ENCODE measurements around the gene KANSL1.
A peak's percentile ranks its signal among the peaks of the same experiment; 100 is the strongest.
"Not testable (repeated sequence)": the region's sequence is repeated elsewhere in the genome, so short reads cannot be mapped to it uniquely, and the experiment has no call there.

KANSL1 gene

DNA sequence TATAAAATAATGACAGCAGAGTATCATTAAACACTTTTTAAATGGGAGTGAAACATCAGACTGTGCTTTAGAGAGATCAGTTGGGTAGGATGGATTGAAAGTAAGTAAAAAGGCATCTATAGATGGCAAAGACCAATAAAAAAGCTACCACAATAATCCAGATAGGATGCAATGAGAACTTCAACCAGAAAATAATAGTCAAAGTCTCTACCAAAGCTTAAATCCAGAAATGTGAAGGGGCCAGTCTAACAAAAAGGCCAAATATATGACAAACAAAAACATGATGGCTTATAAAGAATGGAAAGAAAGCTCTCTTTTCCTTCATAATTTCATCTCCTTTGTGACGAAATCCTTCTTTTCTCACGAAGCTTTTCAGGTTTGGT is 12.3 kb downstream of the KANSL1 start:
- no peaks in the 10 kb centered on the region for H3K9me3 ChIP-seq (ENCODE audit: control insufficient read depth, low read length)
- no peak for DNase-seq
- no peak overlapping the region for H3K23ac ChIP-seq (ENCODE audit: low read length in 2 of 2)
- no peak overlapping the region for H2BK15ac ChIP-seq (ENCODE audit: low read depth, poor library complexity, severe bottlenecking)
- no peaks in the 10 kb centered on the region for H3K27me3 ChIP-seq (ENCODE audit: control insufficient read depth in 1 of 2, insufficient read depth in 1 of 2, low read length in 2 of 2)
- no peak overlapping the region for H3K9ac ChIP-seq (ENCODE audit: low read length)
- no peaks in the 10 kb centered on the region for H3K79me1 ChIP-seq (replicated peaks; ENCODE audit: low read length, poor library complexity, severe bottlenecking)
- no peak overlapping the region for H3K27ac ChIP-seq (ENCODE audit: low read length, poor library complexity, severe bottlenecking)
- 93% methylated on average over 2 of the region's 2 CpGs for WGBS
- no peak overlapping the region for H3K14ac ChIP-seq (ENCODE audit: low read length in 2 of 2)
- H3K36me3 ChIP-seq (ENCODE audit: control insufficient read depth in 1 of 2, insufficient read depth in 2 of 2, low read depth in 1 of 2, low read length in 2 of 2), result peaks cover 0 to 4% of the 10 kb centered on the region in 2 experiments
- no peak overlapping the region for H2AFZ ChIP-seq (ENCODE audit: low read depth, low read length)
- no peak overlapping the region for H2AK5ac ChIP-seq (ENCODE audit: low read length, severe bottlenecking)
- H2BK120ac ChIP-seq (ENCODE audit: low read depth, low read length), result no peak overlapping the region
- H2BK12ac ChIP-seq (ENCODE audit: low read length in 2 of 2), result no peak overlapping the region
- H4K91ac ChIP-seq (ENCODE audit: low read length), result no peak overlapping the region
- H3K4ac ChIP-seq (ENCODE audit: low read depth in 1 of 2, low read length in 2 of 2), result no peak overlapping the region
- no peak overlapping the region for H2BK5ac ChIP-seq (ENCODE audit: low read depth, low read length, poor library complexity, severe bottlenecking)
- peaks cover 15% of the 10 kb centered on the region for H3K4me1 ChIP-seq (ENCODE audit: control insufficient read depth, insufficient read depth, low read depth, low read length)
- no peak overlapping the region for H3K4me2 ChIP-seq (ENCODE audit: low read length, poor library complexity, severe bottlenecking)
- H3K18ac ChIP-seq (ENCODE audit: low read depth in 1 of 2, low read length in 2 of 2), result no peak overlapping the region
- H3K4me3 ChIP-seq (ENCODE audit: insufficient read depth in 1 of 2, low read depth in 1 of 2, low read length in 2 of 2), result no peak overlapping the region
- H4K8ac ChIP-seq (ENCODE audit: low read length), result no peak overlapping the region

DNA sequence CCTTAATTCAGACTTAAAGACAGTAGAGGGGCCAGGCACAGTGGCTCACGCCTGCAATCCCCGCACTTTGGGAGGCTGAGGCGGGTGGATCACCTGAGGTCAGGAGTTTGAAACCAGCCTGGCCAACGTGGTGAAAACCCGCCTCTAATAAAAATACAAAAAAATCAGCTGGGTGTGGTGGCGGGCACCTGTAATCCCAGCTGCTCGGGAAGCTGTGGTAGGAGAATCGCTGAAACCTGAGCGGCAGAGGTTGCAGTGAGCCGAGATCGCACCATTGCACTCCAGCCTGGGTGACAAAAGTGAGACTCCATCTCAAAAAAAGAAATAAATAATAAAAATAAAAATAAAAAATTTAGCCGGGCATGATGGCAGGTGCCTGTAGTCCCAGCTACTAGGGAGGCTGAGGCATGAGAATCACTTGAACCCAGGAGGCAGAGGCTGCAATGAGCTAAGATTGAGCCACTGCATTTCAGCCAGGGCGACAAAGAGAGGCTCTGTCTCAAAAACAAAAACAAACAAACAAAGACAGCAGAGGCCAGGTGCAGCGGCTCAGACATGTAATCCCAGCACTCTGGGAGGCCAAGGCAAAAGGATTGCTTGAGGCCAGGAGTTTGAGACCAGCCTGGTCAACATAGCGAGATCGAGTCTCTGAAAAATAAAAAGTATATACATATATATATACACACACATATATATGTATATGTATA is 12.9 kb downstream of the KANSL1 start:
- H3K9me3 ChIP-seq (ENCODE audit: control insufficient read depth, low read length); H3K79me1 ChIP-seq (replicated peaks; ENCODE audit: low read length, poor library complexity, severe bottlenecking); H2BK120ac ChIP-seq (ENCODE audit: low read depth, low read length); H2AK5ac ChIP-seq (ENCODE audit: low read length, severe bottlenecking); H3K27ac ChIP-seq (ENCODE audit: low read length, poor library complexity, severe bottlenecking); H3K18ac ChIP-seq (ENCODE audit: low read depth in 1 of 2, low read length in 2 of 2); H4K8ac ChIP-seq (ENCODE audit: low read length); H3K36me3 ChIP-seq (ENCODE audit: control insufficient read depth in 1 of 2, insufficient read depth in 2 of 2, low read depth in 1 of 2, low read length in 2 of 2); H3K4me3 ChIP-seq (ENCODE audit: insufficient read depth in 1 of 2, low read depth in 1 of 2, low read length in 2 of 2); H3K14ac ChIP-seq (ENCODE audit: low read length in 2 of 2); H2BK12ac ChIP-seq (ENCODE audit: low read length in 2 of 2); H3K23ac ChIP-seq (ENCODE audit: low read length in 2 of 2); H2BK5ac ChIP-seq (ENCODE audit: low read depth, low read length, poor library complexity, severe bottlenecking); H3K9ac ChIP-seq (ENCODE audit: low read length); H3K4me2 ChIP-seq (ENCODE audit: low read length, poor library complexity, severe bottlenecking); H2BK15ac ChIP-seq (ENCODE audit: low read depth, poor library complexity, severe bottlenecking); H3K4ac ChIP-seq (ENCODE audit: low read depth in 1 of 2, low read length in 2 of 2); H3K27me3 ChIP-seq (ENCODE audit: control insufficient read depth in 1 of 2, insufficient read depth in 1 of 2, low read length in 2 of 2); H2AFZ ChIP-seq (ENCODE audit: low read depth, low read length); H4K91ac ChIP-seq (ENCODE audit: low read length); DNase-seq: not testable (repeated sequence)
- H3K4me1 ChIP-seq (ENCODE audit: control insufficient read depth, insufficient read depth, low read depth, low read length), result peaks cover 17% of the 10 kb centered on the region
- 93% methylated on average over 13 of the region's 16 CpGs for WGBS

GRCh38 chr17:46179375-46179999 is 13.7 kb downstream of the KANSL1 start:
- H4K91ac ChIP-seq (ENCODE audit: low read length), result no peak overlapping the region
- no peak overlapping the region for H3K4ac ChIP-seq (ENCODE audit: low read depth in 1 of 2, low read length in 2 of 2)
- no peak overlapping the region for H4K8ac ChIP-seq (ENCODE audit: low read length)
- peaks cover 0 to 4% of the 10 kb centered on the region in 2 experiments for H3K36me3 ChIP-seq (ENCODE audit: control insufficient read depth in 1 of 2, insufficient read depth in 2 of 2, low read depth in 1 of 2, low read length in 2 of 2)
- no peak overlapping the region for H3K14ac ChIP-seq (ENCODE audit: low read length in 2 of 2)
- 95% methylated on average over 11 of the region's 11 CpGs for WGBS
- H2BK5ac ChIP-seq (ENCODE audit: low read depth, low read length, poor library complexity, severe bottlenecking), result no peak overlapping the region
- H3K23ac ChIP-seq (ENCODE audit: low read length in 2 of 2), result no peak overlapping the region
- H3K9me3 ChIP-seq (ENCODE audit: control insufficient read depth, low read length), result no peaks in the 10 kb centered on the region
- no peaks in the 10 kb centered on the region for H3K27me3 ChIP-seq (ENCODE audit: control insufficient read depth in 1 of 2, insufficient read depth in 1 of 2, low read length in 2 of 2)
- DNase-seq, result no peak
- no peak overlapping the region for H3K18ac ChIP-seq (ENCODE audit: low read depth in 1 of 2, low read length in 2 of 2)
- H2BK120ac ChIP-seq (ENCODE audit: low read depth, low read length), result no peak overlapping the region
- H2AFZ ChIP-seq (ENCODE audit: low read depth, low read length), result no peak overlapping the region
- no peak overlapping the region for H2BK12ac ChIP-seq (ENCODE audit: low read length in 2 of 2)
- H2AK5ac ChIP-seq (ENCODE audit: low read length, severe bottlenecking), result no peak overlapping the region
- H3K9ac ChIP-seq (ENCODE audit: low read length), result no peak overlapping the region
- H3K79me1 ChIP-seq (replicated peaks; ENCODE audit: low read length, poor library complexity, severe bottlenecking), result peaks cover 1% of the 10 kb centered on the region
- H3K4me3 ChIP-seq (ENCODE audit: insufficient read depth in 1 of 2, low read depth in 1 of 2, low read length in 2 of 2), result no peak overlapping the region
- no peak overlapping the region for H2BK15ac ChIP-seq (ENCODE audit: low read depth, poor library complexity, severe bottlenecking)
- no peak overlapping the region for H3K27ac ChIP-seq (ENCODE audit: low read length, poor library complexity, severe bottlenecking)
- no peak overlapping the region for H3K4me2 ChIP-seq (ENCODE audit: low read length, poor library complexity, severe bottlenecking)
- H3K4me1 ChIP-seq (ENCODE audit: control insufficient read depth, insufficient read depth, low read depth, low read length), result peaks cover 15% of the 10 kb centered on the region

GRCh38 chr17:46178550-46179214 is 14.5 kb downstream of the KANSL1 start:
- Histone ChIP-seq H2BK120ac (ENCODE audit: low read depth, low read length) (no peak overlapping the region), H3K9ac (ENCODE audit: low read length) (no peak overlapping the region)
- 62% methylated on average over 4 of the region's 4 CpGs for whole genome bisulfite sequencing

More at GRCh38 chr17:46178550-46179214, 14.5 kb downstream of the KANSL1 start:
- no peak overlapping the region for H3K23ac ChIP-seq (ENCODE audit: low read length in 2 of 2)
- H3K4ac ChIP-seq (ENCODE audit: low read depth in 1 of 2, low read length in 2 of 2), result no peak overlapping the region
- peaks cover 1% of the 10 kb centered on the region for H3K79me1 ChIP-seq (replicated peaks; ENCODE audit: low read length, poor library complexity, severe bottlenecking)
- DNase-seq, result peak; percentile 74
- H3K27me3 ChIP-seq (ENCODE audit: control insufficient read depth in 1 of 2, insufficient read depth in 1 of 2, low read length in 2 of 2), result no peaks in the 10 kb centered on the region
- H4K8ac ChIP-seq (ENCODE audit: low read length), result no peak overlapping the region
- no peak overlapping the region for H3K14ac ChIP-seq (ENCODE audit: low read length in 2 of 2)
- no peak overlapping the region for H2BK15ac ChIP-seq (ENCODE audit: low read depth, poor library complexity, severe bottlenecking)
- H3K4me2 ChIP-seq (ENCODE audit: low read length, poor library complexity, severe bottlenecking), result no peak overlapping the region
- no peak overlapping the region for H3K27ac ChIP-seq (ENCODE audit: low read length, poor library complexity, severe bottlenecking)
- H3K4me1 ChIP-seq (ENCODE audit: control insufficient read depth, insufficient read depth, low read depth, low read length), result peaks cover 15% of the 10 kb centered on the region
- no peaks in the 10 kb centered on the region for H3K9me3 ChIP-seq (ENCODE audit: control insufficient read depth, low read length)
- H3K36me3 ChIP-seq (ENCODE audit: control insufficient read depth in 1 of 2, insufficient read depth in 2 of 2, low read depth in 1 of 2, low read length in 2 of 2), result peaks cover 0 to 4% of the 10 kb centered on the region in 2 experiments
- no peak overlapping the region for H2AFZ ChIP-seq (ENCODE audit: low read depth, low read length)
- no peak overlapping the region for H2BK12ac ChIP-seq (ENCODE audit: low read length in 2 of 2)
- H3K18ac ChIP-seq (ENCODE audit: low read depth in 1 of 2, low read length in 2 of 2), result no peak overlapping the region
- no peak overlapping the region for H3K4me3 ChIP-seq (ENCODE audit: insufficient read depth in 1 of 2, low read depth in 1 of 2, low read length in 2 of 2)
- no peak overlapping the region for H4K91ac ChIP-seq (ENCODE audit: low read length)
- H2BK5ac ChIP-seq (ENCODE audit: low read depth, low read length, poor library complexity, severe bottlenecking), result no peak overlapping the region
- H2AK5ac ChIP-seq (ENCODE audit: low read length, severe bottlenecking), result no peak overlapping the region

Data from mesenchymal stem cell (in vitro differentiated cells and primary cell).